Activated B cell treated with CpG ODN at 0.5 μM for 24 hours (primary cell): ENCODE data around the gene TLL2. TPM values are rescaled to one million over a fixed set of nuclear protein-coding genes. Genes with fewer than 3 reads are reported as not detected.

Experiments
- ATAC-seq: fragments of 200-7000 bp; cut with Tn5 transposase; one replicate; pipeline ENCODE4 v1.10.0; 2021; ENCODE audit warnings: low read depth, mild to moderate bottlenecking, moderate library complexity
- CTCF ChIA-PET: fragments of 350-600 bp; sonication (Branson Sonifier 250); formaldehyde crosslinking; loops from one replicate; lab custom pipeline; 2021; ENCODE audit warnings: antibody characterized with exemption; lab: Charles Lee
- POLR2A ChIA-PET: fragments of 350-600 bp; sonication (Branson Sonifier 250); formaldehyde crosslinking; loops from one replicate; lab custom pipeline; 2021; ENCODE audit warnings: antibody characterized with exemption; lab: Charles Lee
- DNase-seq: peaks from one replicate; pipeline ENCODE4 v3.0.0; 2022
- H3K27ac Mint-ChIP-seq: one replicate; pipeline ENCODE4 v1.8.0; 2020; ENCODE audit warnings: mixed read lengths
- H3K27me3 Mint-ChIP-seq: one replicate; pipeline ENCODE4 v1.8.0; 2021; ENCODE audit warnings: mixed read lengths
- H3K36me3 Mint-ChIP-seq: one replicate; pipeline ENCODE4 v1.8.0; 2021; ENCODE audit warnings: low read depth, mixed read lengths
- H3K4me1 Mint-ChIP-seq: one replicate; pipeline ENCODE4 v1.8.0; 2021; ENCODE audit warnings: mixed read lengths
- H3K4me3 Mint-ChIP-seq: one replicate; pipeline ENCODE4 v1.8.0; 2020; ENCODE audit warnings: mild to moderate bottlenecking, mixed read lengths
- H3K9me3 Mint-ChIP-seq: one replicate; pipeline ENCODE4 v1.8.0; 2020; ENCODE audit warnings: mixed read lengths
- intact Hi-C: fragments of 100-400 bp; cut with micrococcal nuclease; formaldehyde crosslinking; loops from one replicate; pipeline ENCODE4 v1.15.1; 2024
- total RNA-seq: library from RNA; stranded (reverse); gene quantifications from 2 replicates; pipeline ENCODE4 v1.2.3, GENCODE V29; 2022
- TF ChIP-seq, protein P1 (sequence below): fragments of 200-600 bp; IDR thresholded peaks from one replicate; pipeline ENCODE4 v1.8.0; 2022; ENCODE audit warnings: antibody characterized with exemption, mild to moderate bottlenecking

TLL2 gene
- total RNA-seq, 1 donor from 2014 or later = 1.6 TPM

DNA sequence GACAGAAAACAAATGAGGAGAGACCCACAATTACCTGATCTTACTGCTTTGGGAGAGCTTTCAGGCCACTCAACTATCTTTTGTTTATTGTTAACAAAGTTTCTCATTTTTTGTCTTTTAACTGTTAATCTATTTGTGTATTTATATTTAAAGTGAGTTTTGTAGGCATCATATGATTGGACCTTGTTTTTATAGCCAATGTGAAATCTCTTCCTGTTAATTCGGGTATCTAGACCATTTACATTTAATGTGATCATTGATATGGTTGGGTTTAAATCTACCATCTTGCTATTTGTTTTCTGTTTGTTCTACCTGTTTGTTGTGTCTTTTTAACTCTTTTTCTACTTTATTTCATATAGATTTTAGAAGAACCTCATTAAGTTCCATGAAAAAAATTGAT is 167.4 kb downstream of the TLL2 start:
- Mint-ChIP-seq H3K9me3 (no peaks in the 10 kb centered on the region), H3K27ac (no peak overlapping the region), H3K4me3 (no peak overlapping the region), H3K4me1 (peaks cover 6% of the 10 kb centered on the region), H3K27me3 (no peaks in the 10 kb centered on the region), H3K36me3 (no peaks in the 10 kb centered on the region)
- TF ChIP-seq, protein P1, sequence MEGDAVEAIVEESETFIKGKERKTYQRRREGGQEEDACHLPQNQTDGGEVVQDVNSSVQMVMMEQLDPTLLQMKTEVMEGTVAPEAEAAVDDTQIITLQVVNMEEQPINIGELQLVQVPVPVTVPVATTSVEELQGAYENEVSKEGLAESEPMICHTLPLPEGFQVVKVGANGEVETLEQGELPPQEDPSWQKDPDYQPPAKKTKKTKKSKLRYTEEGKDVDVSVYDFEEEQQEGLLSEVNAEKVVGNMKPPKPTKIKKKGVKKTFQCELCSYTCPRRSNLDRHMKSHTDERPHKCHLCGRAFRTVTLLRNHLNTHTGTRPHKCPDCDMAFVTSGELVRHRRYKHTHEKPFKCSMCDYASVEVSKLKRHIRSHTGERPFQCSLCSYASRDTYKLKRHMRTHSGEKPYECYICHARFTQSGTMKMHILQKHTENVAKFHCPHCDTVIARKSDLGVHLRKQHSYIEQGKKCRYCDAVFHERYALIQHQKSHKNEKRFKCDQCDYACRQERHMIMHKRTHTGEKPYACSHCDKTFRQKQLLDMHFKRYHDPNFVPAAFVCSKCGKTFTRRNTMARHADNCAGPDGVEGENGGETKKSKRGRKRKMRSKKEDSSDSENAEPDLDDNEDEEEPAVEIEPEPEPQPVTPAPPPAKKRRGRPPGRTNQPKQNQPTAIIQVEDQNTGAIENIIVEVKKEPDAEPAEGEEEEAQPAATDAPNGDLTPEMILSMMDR = no peak
- DNase-seq (no peak), ATAC-seq (no peak)
- CTCF ChIA-PET = no interaction called here
- POLR2A ChIA-PET = no interaction called here
- intact Hi-C loops = no loop called here

GRCh38 chr10:96345222-96345621 is 168.5 kb downstream of the TLL2 start:
- no peaks in the 10 kb centered on the region for H3K9me3 Mint-ChIP-seq
- CTCF ChIA-PET = no interaction called here

GRCh38 chr10:96344178-96344577 is 169.5 kb downstream of the TLL2 start:
- no peak overlapping the region for H3K27ac Mint-ChIP-seq
- no peak for ATAC-seq
- peaks cover 6% of the 10 kb centered on the region for H3K4me1 Mint-ChIP-seq
- TF ChIP-seq, protein P1 = no peak
- POLR2A ChIA-PET = interaction anchor here (0.7 kb wide), 1 partner anchor 122 kb away, joined by 3 read pairs; no protein-coding TSS in a partner anchor
- CTCF ChIA-PET = interaction anchor here (1.1 kb wide), 1 partner anchor 326 kb away, joined by 3 read pairs; no protein-coding TSS in a partner anchor
- no peaks in the 10 kb centered on the region for H3K36me3 Mint-ChIP-seq
- no peaks in the 10 kb centered on the region for H3K27me3 Mint-ChIP-seq
- DNase-seq = no peak
- no peaks in the 10 kb centered on the region for H3K9me3 Mint-ChIP-seq
- H3K4me3 Mint-ChIP-seq = no peak overlapping the region
- intact Hi-C loops = no loop called here

More at GRCh38 chr10:96345222-96345621, 168.5 kb downstream of the TLL2 start:
- intact Hi-C loops = no loop called here
- H3K4me1 Mint-ChIP-seq = peaks cover 6% of the 10 kb centered on the region
- no peak overlapping the region for H3K4me3 Mint-ChIP-seq
- no peaks in the 10 kb centered on the region for H3K36me3 Mint-ChIP-seq
- H3K27me3 Mint-ChIP-seq = no peaks in the 10 kb centered on the region
- no peak overlapping the region for H3K27ac Mint-ChIP-seq
- no peak for ATAC-seq
- TF ChIP-seq, protein P1 = no peak
- POLR2A ChIA-PET = no interaction called here
- no peak for DNase-seq

DNA sequence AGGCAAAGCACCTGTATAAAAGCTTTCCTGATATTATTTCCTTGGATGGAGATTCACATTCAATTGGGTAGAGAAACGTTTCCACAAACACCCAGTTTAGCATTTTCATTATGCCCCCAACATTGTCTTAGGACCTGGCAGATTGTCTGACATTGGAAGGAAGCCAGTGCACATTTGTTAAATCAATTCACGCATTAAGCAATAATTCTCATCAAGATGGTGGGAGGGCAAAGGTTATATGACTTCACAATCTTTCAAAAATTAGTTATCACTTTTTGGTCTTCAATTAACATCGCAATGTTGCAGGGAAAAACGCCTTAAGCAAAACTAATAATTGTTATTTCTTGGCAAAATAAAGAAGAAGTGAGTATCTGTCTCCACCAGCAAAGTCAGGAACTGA is 171.3 kb downstream of the TLL2 start:
- no peaks in the 10 kb centered on the region for H3K9me3 Mint-ChIP-seq
- no peak for ATAC-seq
- DNase-seq = no peak
- no peak overlapping the region for H3K4me3 Mint-ChIP-seq
- no peak overlapping the region for H3K27ac Mint-ChIP-seq
- intact Hi-C loops = no loop called here
- no peaks in the 10 kb centered on the region for H3K36me3 Mint-ChIP-seq
- ChIA-PET CTCF (interaction anchor here (1.6 kb wide), 1 partner anchor 325 kb away, joined by 3 read pairs; no protein-coding TSS in a partner anchor), POLR2A (no interaction called here)
- no peaks in the 10 kb centered on the region for H3K27me3 Mint-ChIP-seq
- peaks cover 6% of the 10 kb centered on the region for H3K4me1 Mint-ChIP-seq
- TF ChIP-seq, protein P1 = no peak

DNA sequence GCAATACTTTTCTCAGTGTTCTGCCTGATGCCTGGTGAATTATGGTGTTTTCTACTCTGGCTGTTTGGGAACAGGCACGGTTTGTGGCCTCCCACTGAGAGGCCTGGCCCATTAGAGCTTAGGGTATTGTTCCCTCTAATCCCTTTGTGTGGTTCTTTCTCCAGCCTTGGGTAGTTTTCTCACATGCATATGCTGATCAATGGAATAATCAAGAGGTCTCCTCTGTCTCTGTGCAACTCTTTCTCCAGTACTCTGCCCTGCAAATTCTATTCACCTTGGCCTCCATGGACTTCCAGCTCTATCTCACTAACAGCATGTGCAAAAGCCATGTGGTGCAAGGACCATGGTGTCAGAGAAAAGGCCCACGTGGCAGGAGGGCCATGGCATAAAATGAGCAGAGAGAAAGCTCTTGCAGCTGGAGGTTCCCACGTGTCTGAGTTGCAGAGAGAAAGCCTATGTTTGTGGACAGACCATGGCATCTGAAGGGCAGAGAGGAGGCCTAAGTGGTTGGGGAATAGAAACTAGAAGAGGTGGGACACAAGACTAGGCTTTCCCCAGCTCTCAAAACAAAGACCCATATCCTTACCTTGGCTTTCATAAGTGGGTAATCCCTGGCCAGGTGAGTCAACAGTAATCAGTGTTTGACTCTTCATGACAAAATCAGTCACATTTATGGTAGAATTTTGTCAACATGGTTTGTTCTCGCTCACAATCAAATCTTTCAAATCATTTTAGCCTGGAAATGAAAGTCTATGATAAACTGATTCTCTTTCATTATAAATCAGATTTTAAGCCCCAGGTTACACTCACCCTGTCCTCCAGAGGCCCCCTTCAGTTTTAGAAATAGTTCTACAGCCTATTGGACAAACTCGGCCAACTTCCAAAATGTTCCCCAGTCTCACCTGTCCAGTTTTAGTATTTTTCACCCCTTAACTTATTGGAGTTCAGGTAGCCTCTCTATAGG is 172.2 kb downstream of the TLL2 start:
- Mint-ChIP-seq H3K4me3 (no peak overlapping the region), H3K4me1 (peaks cover 6% of the 10 kb centered on the region), H3K27me3 (no peaks in the 10 kb centered on the region), H3K27ac (no peak overlapping the region), H3K9me3 (no peaks in the 10 kb centered on the region), H3K36me3 (no peaks in the 10 kb centered on the region)
- TF ChIP-seq, protein P1 = no peak
- intact Hi-C loops = no loop called here
- CTCF ChIA-PET = interaction anchor here (0.6 to 4.5 kb wide), 5 partner anchors 24 to 328 kb away, joined by 3 to 24 read pairs (median 4); no protein-coding TSS in a partner anchor
- ATAC-seq (no peak), DNase-seq (no peak)
- POLR2A ChIA-PET = no interaction called here
